Mesendoderm (in vitro differentiated cells): ENCODE measurements around the gene GALNT17.

ENCODE experiments used
- DNase-seq: peaks from one replicate; pipeline ENCODE4 v3.0.0; 2013
- H2AK5ac ChIP-seq: 2 replicates; pipeline ENCODE4 v1.6.1; 2013; ENCODE audit warnings: low read length, inconsistent platforms
- H2BK120ac ChIP-seq: 2 replicates; pipeline ENCODE4 v1.6.1; 2013; ENCODE audit warnings: low read depth, mild to moderate bottlenecking, low read length, moderate library complexity, mixed read lengths
- H2BK15ac ChIP-seq: replicated peaks from 2 replicates; pipeline ENCODE4 v1.6.1; 2013; ENCODE audit warnings: low read depth, mild to moderate bottlenecking, moderate library complexity
- H2BK5ac ChIP-seq: 2 replicates; pipeline ENCODE4 v1.6.1; 2013; ENCODE audit warnings: low read length, inconsistent platforms
- H3K18ac ChIP-seq: 2 replicates; pipeline ENCODE4 v1.6.1; 2013; ENCODE audit warnings: mild to moderate bottlenecking, low read length, mixed read lengths
- H3K23ac ChIP-seq: one replicate; pipeline ENCODE4 v1.6.1; 2013; ENCODE audit warnings: low read length
- H3K27ac ChIP-seq: 2 replicates; pipeline ENCODE4 v1.5.1; 2013; ENCODE audit warnings: low read depth, mild to moderate bottlenecking, inconsistent platforms, low read length, moderate library complexity
- H3K27me3 ChIP-seq: 2 replicates; pipeline ENCODE4 v1.6.1; 2013; ENCODE audit warnings: low read length, control low read depth, mild to moderate bottlenecking, inconsistent platforms; ENCODE audit not compliant: insufficient read depth, poor library complexity
- H3K36me3 ChIP-seq: 2 replicates; pipeline ENCODE4 v1.6.1; 2013; ENCODE audit warnings: low read length, inconsistent platforms; ENCODE audit not compliant: control insufficient read depth, insufficient read depth
- H3K4ac ChIP-seq: one replicate; pipeline ENCODE4 v1.6.1; 2013; ENCODE audit warnings: low read depth, mild to moderate bottlenecking, low read length, moderate library complexity
- H3K4me1 ChIP-seq: 2 replicates; pipeline ENCODE4 v1.6.1; 2013; ENCODE audit warnings: low read depth, low read length, inconsistent platforms; ENCODE audit not compliant: control insufficient read depth
- H3K4me2 ChIP-seq: 2 replicates; pipeline ENCODE4 v1.6.1; 2013; ENCODE audit warnings: low read length
- H3K4me3 ChIP-seq: 2 replicates; pipeline ENCODE4 v1.5.1; 2013; ENCODE audit warnings: mild to moderate bottlenecking, low read length
- H3K56ac ChIP-seq: one replicate; pipeline ENCODE4 v1.6.1; 2013; ENCODE audit warnings: low read length
- H3K79me1 ChIP-seq: 2 replicates; pipeline ENCODE4 v1.6.1; 2013; ENCODE audit warnings: low read length, inconsistent platforms
- H3K79me2 ChIP-seq: 2 replicates; pipeline ENCODE4 v1.6.1; 2013; ENCODE audit warnings: mild to moderate bottlenecking, low read length; ENCODE audit not compliant: control insufficient read depth, insufficient read depth
- H3K9ac ChIP-seq: 2 replicates; pipeline ENCODE4 v1.6.1; 2013; ENCODE audit warnings: low read length, inconsistent platforms
- H4K5ac ChIP-seq: one replicate; pipeline ENCODE4 v1.6.1; 2013; ENCODE audit warnings: low read length
- H4K8ac ChIP-seq: one replicate; pipeline ENCODE4 v1.6.1; 2013; ENCODE audit warnings: low read depth, mild to moderate bottlenecking, control low read depth, low read length, moderate library complexity
- WGBS: extraction: QIAGEN DNeasy Blood & Tissue Kit; methylation state at CpG from one replicate; pipeline ENCODE4 v1.1.7; 2013; ENCODE audit warnings: low lambda C conversion rate, missing lambda C conversion rate; ENCODE audit not compliant: insufficient coverage; ENCODE audit errors: extremely low coverage; 5-methylcytosine and 5-hydroxymethylcytosine counted together

GALNT17 gene

DNA sequence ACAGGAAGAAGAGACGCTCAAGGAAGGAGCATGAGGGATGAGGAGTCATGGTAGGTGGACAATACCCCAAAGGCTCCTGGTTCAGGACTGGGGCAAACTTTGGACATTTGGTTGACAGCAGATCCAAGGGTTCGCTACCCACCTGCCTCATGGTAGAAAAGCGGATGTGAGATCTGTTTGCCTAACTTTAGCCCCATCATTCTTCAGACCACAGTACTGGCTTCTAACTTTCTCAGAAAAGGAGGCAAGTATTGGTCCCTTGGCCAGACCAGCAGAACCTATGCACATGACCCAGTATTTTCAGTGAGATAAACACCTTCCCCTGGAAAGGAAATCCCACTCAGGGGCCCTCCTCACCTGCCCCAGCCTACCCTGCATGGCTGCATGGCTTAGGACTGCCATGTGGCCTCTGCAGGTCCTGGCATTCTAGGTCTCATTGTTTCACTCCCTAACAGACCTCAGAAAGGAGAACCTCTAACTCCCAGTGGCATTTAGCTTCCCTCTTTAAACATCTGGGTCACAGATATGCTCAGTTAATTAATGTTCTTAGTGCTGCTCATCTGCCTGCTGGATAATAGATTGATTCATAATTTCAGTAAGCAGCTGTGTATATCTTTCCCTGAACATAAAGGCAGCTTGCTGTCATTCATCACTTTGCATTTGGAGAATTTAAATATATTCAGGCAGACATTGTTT, 574.1 kb downstream of the GALNT17 start:
- Histone ChIP-seq H2AK5ac (no peak overlapping the region), H3K56ac (no peak overlapping the region), H3K18ac (no peak overlapping the region), H3K79me2 (no peaks in the 10 kb centered on the region), H2BK15ac (no peak overlapping the region), H3K27ac (no peak overlapping the region), H3K4ac (no peak overlapping the region), H3K9ac (no peak overlapping the region), H3K27me3 (no peaks in the 10 kb centered on the region), H2BK120ac (no peak overlapping the region), H3K36me3 (no peaks in the 10 kb centered on the region), H4K8ac (no peak overlapping the region), H3K4me2 (no peak overlapping the region), H3K79me1 (no peaks in the 10 kb centered on the region), H3K4me1 (no peaks in the 10 kb centered on the region), H2BK5ac (no peak overlapping the region), H4K5ac (no peak overlapping the region), H3K23ac (no peak overlapping the region), H3K4me3 (no peak overlapping the region)
- no peak for DNase-seq
- WGBS: no CpG with 5 or more reads among the region's 3 CpGs

DNA sequence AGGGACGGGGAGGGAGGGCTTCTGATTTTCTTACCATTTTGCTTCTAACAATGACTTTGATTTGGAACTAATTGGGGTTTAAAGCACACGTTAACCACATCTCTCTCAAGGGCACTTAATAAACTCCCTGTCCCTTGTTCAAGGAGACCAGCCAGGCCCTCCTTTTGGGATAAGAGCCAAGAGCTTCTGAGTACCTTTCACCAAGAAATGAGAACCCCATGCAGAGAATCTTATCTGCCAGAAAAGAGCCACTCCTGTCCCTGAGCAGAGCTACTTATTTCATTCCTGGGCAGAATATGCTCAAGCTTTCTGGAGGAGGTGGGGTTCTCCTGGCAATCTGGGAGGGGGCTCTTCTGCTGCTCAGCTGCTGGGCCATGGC, 574.6 kb downstream of the GALNT17 start:
- no peaks in the 10 kb centered on the region for H3K27me3 ChIP-seq
- H4K8ac ChIP-seq: no peak overlapping the region
- no peak overlapping the region for H2BK15ac ChIP-seq
- no peak overlapping the region for H4K5ac ChIP-seq
- no peaks in the 10 kb centered on the region for H3K79me2 ChIP-seq
- H3K79me1 ChIP-seq: no peaks in the 10 kb centered on the region
- no peak overlapping the region for H3K56ac ChIP-seq
- H3K4ac ChIP-seq: no peak overlapping the region
- no CpG with 5 or more reads among the region's 2 CpGs for WGBS
- H3K9ac ChIP-seq: no peak overlapping the region
- H3K4me1 ChIP-seq: no peaks in the 10 kb centered on the region
- no peak for DNase-seq
- H3K18ac ChIP-seq: no peak overlapping the region
- no peak overlapping the region for H3K4me2 ChIP-seq
- no peak overlapping the region for H2AK5ac ChIP-seq
- no peaks in the 10 kb centered on the region for H3K36me3 ChIP-seq
- H2BK120ac ChIP-seq: no peak overlapping the region
- H3K4me3 ChIP-seq: no peak overlapping the region
- no peak overlapping the region for H2BK5ac ChIP-seq
- H3K27ac ChIP-seq: no peak overlapping the region
- no peak overlapping the region for H3K23ac ChIP-seq

DNA sequence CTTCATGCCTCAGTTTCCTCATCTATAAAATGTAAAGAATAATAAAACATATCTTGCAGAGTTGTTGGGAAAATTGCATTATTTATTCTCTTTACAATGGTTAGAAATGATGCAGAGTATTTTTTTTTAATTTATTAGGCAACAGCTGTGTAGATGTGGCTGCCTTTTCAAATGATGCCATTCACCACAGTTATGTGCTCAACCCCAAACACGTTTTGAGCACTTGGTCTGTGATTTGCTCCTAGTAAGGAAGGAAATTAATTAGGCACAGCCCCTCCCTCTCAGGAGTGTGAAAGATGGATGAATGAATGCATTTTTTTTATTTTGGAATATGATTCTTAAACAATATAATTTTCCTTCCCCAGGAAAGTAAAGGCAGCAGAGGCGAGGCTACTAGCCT, 575.1 kb downstream of the GALNT17 start:
- H3K79me1 ChIP-seq: no peaks in the 10 kb centered on the region
- H3K4me1 ChIP-seq: no peaks in the 10 kb centered on the region
- H4K8ac ChIP-seq: no peak overlapping the region
- no peak overlapping the region for H2BK15ac ChIP-seq
- no peak overlapping the region for H2BK120ac ChIP-seq
- H3K27me3 ChIP-seq: no peaks in the 10 kb centered on the region
- no peaks in the 10 kb centered on the region for H3K36me3 ChIP-seq
- H2BK5ac ChIP-seq: no peak overlapping the region
- WGBS: no CpG with 5 or more reads among the region's 2 CpGs
- no peak overlapping the region for H3K27ac ChIP-seq
- no peak overlapping the region for H3K18ac ChIP-seq
- H3K79me2 ChIP-seq: no peaks in the 10 kb centered on the region
- DNase-seq: no peak
- no peak overlapping the region for H3K4me3 ChIP-seq
- no peak overlapping the region for H3K56ac ChIP-seq
- H3K9ac ChIP-seq: no peak overlapping the region
- H3K4ac ChIP-seq: no peak overlapping the region
- no peak overlapping the region for H4K5ac ChIP-seq
- no peak overlapping the region for H3K23ac ChIP-seq
- H2AK5ac ChIP-seq: no peak overlapping the region
- no peak overlapping the region for H3K4me2 ChIP-seq

DNA sequence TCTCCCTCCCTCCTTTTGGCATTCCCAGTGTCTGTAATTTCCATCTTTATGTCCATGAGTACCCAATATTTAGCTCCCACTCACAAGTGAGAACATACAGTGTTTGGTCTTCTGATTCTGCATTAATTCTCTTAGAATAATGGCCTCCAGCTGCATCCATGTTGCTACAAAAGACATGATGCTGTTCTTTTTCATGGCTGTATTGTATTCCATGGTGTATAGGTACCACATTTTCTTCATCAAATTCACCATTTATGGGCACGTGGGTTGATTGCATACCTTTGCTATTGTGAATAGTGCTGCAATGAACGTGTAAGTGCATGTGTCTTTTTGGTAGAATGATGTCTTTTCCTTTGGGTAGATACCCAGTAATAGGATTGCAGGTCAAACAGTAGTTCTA, 576.8 kb downstream of the GALNT17 start:
- Histone ChIP-seq H2BK120ac (no peak overlapping the region), H3K4ac (no peak overlapping the region), H3K9ac (no peak overlapping the region), H4K5ac (no peak overlapping the region), H3K4me2 (no peak overlapping the region), H3K4me1 (no peaks in the 10 kb centered on the region), H3K79me2 (no peaks in the 10 kb centered on the region), H3K36me3 (no peaks in the 10 kb centered on the region), H2BK5ac (no peak overlapping the region), H3K23ac (no peak overlapping the region), H4K8ac (no peak overlapping the region), H3K4me3 (no peak overlapping the region), H3K18ac (no peak overlapping the region), H3K79me1 (no peaks in the 10 kb centered on the region), H3K56ac (no peak overlapping the region), H2AK5ac (no peak overlapping the region), H3K27ac (no peak overlapping the region), H3K27me3 (no peaks in the 10 kb centered on the region), H2BK15ac (no peak overlapping the region)
- no peak for DNase-seq
- WGBS: no CpG with 5 or more reads among the region's 2 CpGs

DNA sequence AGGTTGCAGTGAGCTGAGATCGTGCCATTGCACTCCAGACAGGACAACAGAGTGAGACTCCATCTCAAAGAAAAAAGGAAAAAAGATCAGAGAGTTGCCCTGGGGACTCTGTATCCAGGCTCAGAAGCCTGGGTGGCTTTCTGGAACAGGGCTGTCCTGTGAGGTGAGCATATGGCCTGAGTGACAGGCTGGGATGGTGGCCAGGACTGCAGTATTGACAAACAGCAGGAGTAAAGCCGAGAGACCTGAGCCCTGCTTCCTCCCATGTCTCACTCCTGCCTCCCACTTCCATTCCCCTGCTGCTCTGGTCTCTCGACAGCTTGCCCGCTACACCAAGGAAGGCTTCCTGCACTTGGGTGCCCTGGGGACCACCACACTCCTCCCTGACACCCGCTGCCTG, 578.5 kb downstream of the GALNT17 start:
- WGBS: no CpG with 5 or more reads among the region's 5 CpGs

DNA sequence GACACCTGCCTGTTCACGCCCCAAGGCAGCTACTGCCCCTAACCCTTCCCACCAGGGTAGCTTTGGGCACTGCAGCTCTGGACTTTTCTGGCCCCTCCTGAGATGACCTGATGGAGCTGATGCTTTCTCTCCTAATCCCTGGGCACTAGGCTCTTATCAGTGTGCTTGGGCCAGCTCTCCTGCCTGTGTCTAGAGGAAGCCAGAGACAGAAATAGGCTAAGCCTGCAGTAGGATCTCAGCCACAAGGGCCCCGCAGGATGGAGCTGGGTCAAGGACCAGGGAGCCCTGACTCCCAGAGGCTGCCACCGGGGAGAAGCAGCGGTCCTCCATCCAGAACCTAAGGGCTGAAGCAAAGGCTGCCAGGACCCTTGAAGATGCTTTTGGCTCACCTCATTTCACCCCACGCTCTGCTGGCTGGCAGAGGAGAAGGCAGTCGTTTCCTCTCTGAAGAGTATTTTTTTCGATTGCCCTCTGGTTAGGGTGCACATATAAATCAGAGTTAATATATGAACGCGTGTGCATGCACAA, 580.8 kb downstream of the GALNT17 start:
- no peaks in the 10 kb centered on the region for H3K27me3 ChIP-seq
- H2AK5ac ChIP-seq: no peak overlapping the region
- no peak overlapping the region for H3K27ac ChIP-seq
- no peaks in the 10 kb centered on the region for H3K4me1 ChIP-seq
- H3K4ac ChIP-seq: no peak overlapping the region
- H3K36me3 ChIP-seq: no peaks in the 10 kb centered on the region
- H3K79me1 ChIP-seq: no peaks in the 10 kb centered on the region
- H3K23ac ChIP-seq: no peak overlapping the region
- H3K18ac ChIP-seq: no peak overlapping the region
- H2BK5ac ChIP-seq: no peak overlapping the region
- H3K4me2 ChIP-seq: no peak overlapping the region
- no peak overlapping the region for H3K9ac ChIP-seq
- no CpG with 5 or more reads among the region's 9 CpGs for WGBS
- H3K4me3 ChIP-seq: no peak overlapping the region
- H3K79me2 ChIP-seq: no peaks in the 10 kb centered on the region
- no peak overlapping the region for H4K8ac ChIP-seq
- no peak overlapping the region for H4K5ac ChIP-seq
- DNase-seq: no peak
- H2BK120ac ChIP-seq: no peak overlapping the region
- H2BK15ac ChIP-seq: no peak overlapping the region
- no peak overlapping the region for H3K56ac ChIP-seq

More for the DNA sequence above, 578.5 kb downstream of the GALNT17 start:
- H3K4me2 ChIP-seq: no peak overlapping the region
- no peak overlapping the region for H4K8ac ChIP-seq
- H3K4me3 ChIP-seq: no peak overlapping the region
- H3K79me2 ChIP-seq: no peaks in the 10 kb centered on the region
- no peak overlapping the region for H3K4ac ChIP-seq
- no peak overlapping the region for H3K18ac ChIP-seq
- H2AK5ac ChIP-seq: no peak overlapping the region
- H2BK15ac ChIP-seq: no peak overlapping the region
- H3K79me1 ChIP-seq: no peaks in the 10 kb centered on the region
- no peaks in the 10 kb centered on the region for H3K27me3 ChIP-seq
- H3K36me3 ChIP-seq: no peaks in the 10 kb centered on the region
- no peak overlapping the region for H3K27ac ChIP-seq
- no peak for DNase-seq
- H3K4me1 ChIP-seq: no peaks in the 10 kb centered on the region
- H2BK120ac ChIP-seq: no peak overlapping the region
- H2BK5ac ChIP-seq: no peak overlapping the region
- peak overlapping the region; percentile 42 for H3K56ac ChIP-seq
- no peak overlapping the region for H3K23ac ChIP-seq
- H4K5ac ChIP-seq: no peak overlapping the region
- no peak overlapping the region for H3K9ac ChIP-seq
